ENCODE data around the gene TRIOBP. TPM values are rescaled to one million over a fixed set of nuclear protein-coding genes. Genes with fewer than 3 reads are reported as not detected.
A peak's percentile ranks its signal among the peaks of the same experiment; 100 is the strongest.

Gene TRIOBP
- total and polyA plus RNA-seq, 5 donors = 82.1 to 105 (median 92.2) TPM

- peak; percentile 88 for ATAC-seq
- 20% methylated on average over 17 of the region's 17 CpGs for WGBS
- DNase-seq = peak; percentile 98 to 99 (median 98)
- intact Hi-C loops (cut with DNase I) = no loop called here
- Histone ChIP-seq H3K4me1 (ENCODE audit: control insufficient read depth, insufficient read depth, low read length) (peaks cover 39% of the 10 kb centered on the region), H3K4me3 (ENCODE audit: low read length) (no peak overlapping the region), H3K27me3 (ENCODE audit: control insufficient read depth, insufficient read depth) (no peaks in the 10 kb centered on the region), H3K9me3 (ENCODE audit: control insufficient read depth, low read length) (no peaks in the 10 kb centered on the region), H3K27ac (ENCODE audit: low read length) (peak overlapping the region; percentile 99)
Measured at GRCh38 chr22:37752189-37753087, 55.6 kb downstream of the TRIOBP start.

GRCh38 chr22:37753746-37754145 lies 56.9 kb downstream of the TRIOBP start:
- ATAC-seq = no peak
- DNase-seq = peak in 2 of 3 donors; percentile 53 to 80
- Histone ChIP-seq H3K4me1 (ENCODE audit: control insufficient read depth, insufficient read depth, low read length) (peaks cover 31% of the 10 kb centered on the region), H3K27me3 (ENCODE audit: control insufficient read depth, insufficient read depth) (no peaks in the 10 kb centered on the region), H3K27ac (ENCODE audit: low read length) (peak overlapping the region; percentile 40), H3K9me3 (ENCODE audit: control insufficient read depth, low read length) (no peaks in the 10 kb centered on the region), H3K4me3 (ENCODE audit: low read length) (no peak overlapping the region)
- intact Hi-C loops (cut with DNase I) = no loop called here
- 71% methylated on average over 10 of the region's 10 CpGs for WGBS

GRCh38 chr22:37757663-37758062 lies 60.8 kb downstream of the TRIOBP start:
- H3K4me3 ChIP-seq (ENCODE audit: low read length) = no peak overlapping the region
- 96% methylated on average over 27 of the region's 27 CpGs for WGBS
- intact Hi-C loops (cut with DNase I) = no loop called here
- DNase-seq (peak in 1 of 3 donors; percentile 42), ATAC-seq (no peak)
- H3K27me3 ChIP-seq (ENCODE audit: control insufficient read depth, insufficient read depth) = no peaks in the 10 kb centered on the region
- no peaks in the 10 kb centered on the region for H3K9me3 ChIP-seq (ENCODE audit: control insufficient read depth, low read length)
- no peak overlapping the region for H3K27ac ChIP-seq (ENCODE audit: low read length)
- H3K4me1 ChIP-seq (ENCODE audit: control insufficient read depth, insufficient read depth, low read length) = peaks cover 4% of the 10 kb centered on the region

- Histone ChIP-seq H3K9me3 (ENCODE audit: control insufficient read depth, low read length) (no peaks in the 10 kb centered on the region), H3K27me3 (ENCODE audit: control insufficient read depth, insufficient read depth) (no peaks in the 10 kb centered on the region), H3K27ac (ENCODE audit: low read length) (no peak overlapping the region), H3K4me3 (ENCODE audit: low read length) (no peak overlapping the region), H3K4me1 (ENCODE audit: control insufficient read depth, insufficient read depth, low read length) (peaks cover 3% of the 10 kb centered on the region)
- DNase-seq = peak in 1 of 3 donors; percentile 7
- ATAC-seq = no peak
- intact Hi-C loops (cut with DNase I) = no loop called here
- WGBS = 78% methylated on average over 10 of the region's 10 CpGs
Measured at GRCh38 chr22:37758694-37759093, 61.8 kb downstream of the TRIOBP start.

GRCh38 chr22:37759281-37759680 lies 62.4 kb downstream of the TRIOBP start:
- H3K27ac ChIP-seq (ENCODE audit: low read length) = no peak overlapping the region
- H3K9me3 ChIP-seq (ENCODE audit: control insufficient read depth, low read length) = no peaks in the 10 kb centered on the region
- ATAC-seq = no peak
- no peaks in the 10 kb centered on the region for H3K27me3 ChIP-seq (ENCODE audit: control insufficient read depth, insufficient read depth)
- DNase-seq = peak in 1 of 3 donors; percentile 32
- H3K4me3 ChIP-seq (ENCODE audit: low read length) = no peak overlapping the region
- 87% methylated on average over 11 of the region's 11 CpGs for WGBS
- intact Hi-C loops (cut with DNase I) = no loop called here
- no peaks in the 10 kb centered on the region for H3K4me1 ChIP-seq (ENCODE audit: control insufficient read depth, insufficient read depth, low read length)

GRCh38 chr22:37760152-37760551 lies 63.3 kb downstream of the TRIOBP start:
- ATAC-seq (no peak), DNase-seq (no peak)
- H3K27me3 ChIP-seq (ENCODE audit: control insufficient read depth, insufficient read depth) = no peaks in the 10 kb centered on the region
- no peaks in the 10 kb centered on the region for H3K9me3 ChIP-seq (ENCODE audit: control insufficient read depth, low read length)
- WGBS = 92% methylated on average over 3 of the region's 3 CpGs
- no peak overlapping the region for H3K4me3 ChIP-seq (ENCODE audit: low read length)
- H3K4me1 ChIP-seq (ENCODE audit: control insufficient read depth, insufficient read depth, low read length) = no peaks in the 10 kb centered on the region
- no peak overlapping the region for H3K27ac ChIP-seq (ENCODE audit: low read length)
- intact Hi-C loops (cut with DNase I) = no loop called here

GRCh38 chr22:37762389-37762836 lies 65.6 kb downstream of the TRIOBP start:
- no peak overlapping the region for H3K4me3 ChIP-seq (ENCODE audit: low read length)
- 73% methylated on average over 10 of the region's 10 CpGs for WGBS
- no peak for ATAC-seq

GRCh38 chr22:37763012-37763411 lies 66.2 kb downstream of the TRIOBP start:
- Histone ChIP-seq H3K4me1 (ENCODE audit: control insufficient read depth, insufficient read depth, low read length) (no peaks in the 10 kb centered on the region), H3K9me3 (ENCODE audit: control insufficient read depth, low read length) (no peaks in the 10 kb centered on the region), H3K4me3 (ENCODE audit: low read length) (no peak overlapping the region), H3K27ac (ENCODE audit: low read length) (no peak overlapping the region), H3K27me3 (ENCODE audit: control insufficient read depth, insufficient read depth) (no peaks in the 10 kb centered on the region)
- intact Hi-C loops (cut with DNase I) = no loop called here
- ATAC-seq = no peak
- DNase-seq = peak in 1 of 3 donors; percentile 17
- 92% methylated on average over 9 of the region's 9 CpGs for WGBS

More at GRCh38 chr22:37762389-37762836, 65.6 kb downstream of the TRIOBP start:
- H3K27me3 ChIP-seq (ENCODE audit: control insufficient read depth, insufficient read depth) = no peaks in the 10 kb centered on the region
- H3K27ac ChIP-seq (ENCODE audit: low read length) = no peak overlapping the region
- intact Hi-C loops (cut with DNase I) = no loop called here
- H3K4me1 ChIP-seq (ENCODE audit: control insufficient read depth, insufficient read depth, low read length) = no peaks in the 10 kb centered on the region
- no peaks in the 10 kb centered on the region for H3K9me3 ChIP-seq (ENCODE audit: control insufficient read depth, low read length)
- DNase-seq = no peak

- Histone ChIP-seq H3K27me3 (ENCODE audit: control insufficient read depth, insufficient read depth) (no peaks in the 10 kb centered on the region), H3K9me3 (ENCODE audit: control insufficient read depth, low read length) (no peaks in the 10 kb centered on the region), H3K27ac (ENCODE audit: low read length) (no peak overlapping the region), H3K4me1 (ENCODE audit: control insufficient read depth, insufficient read depth, low read length) (no peaks in the 10 kb centered on the region), H3K4me3 (ENCODE audit: low read length) (no peak overlapping the region)
- 88% methylated on average over 16 of the region's 16 CpGs for WGBS
- ATAC-seq (no peak), DNase-seq (peak in 1 of 3 donors; percentile 50)
- intact Hi-C loops (cut with DNase I) = no loop called here
Measured at GRCh38 chr22:37763652-37764051, 66.8 kb downstream of the TRIOBP start.

GRCh38 chr22:37764622-37765021 lies 67.8 kb downstream of the TRIOBP start:
- Histone ChIP-seq H3K4me1 (ENCODE audit: control insufficient read depth, insufficient read depth, low read length) (no peaks in the 10 kb centered on the region), H3K9me3 (ENCODE audit: control insufficient read depth, low read length) (no peaks in the 10 kb centered on the region), H3K27ac (ENCODE audit: low read length) (peak overlapping the region; percentile 40), H3K27me3 (ENCODE audit: control insufficient read depth, insufficient read depth) (no peaks in the 10 kb centered on the region), H3K4me3 (ENCODE audit: low read length) (no peak overlapping the region)
- DNase-seq (peak in 1 of 3 donors; percentile 37), ATAC-seq (no peak)
- 82% methylated on average over 6 of the region's 6 CpGs for WGBS
- intact Hi-C loops (cut with DNase I) = no loop called here

GRCh38 chr22:37765498-37765897 lies 68.7 kb downstream of the TRIOBP start:
- Histone ChIP-seq H3K4me1 (ENCODE audit: control insufficient read depth, insufficient read depth, low read length) (no peaks in the 10 kb centered on the region), H3K27ac (ENCODE audit: low read length) (peak overlapping the region; percentile 47), H3K9me3 (ENCODE audit: control insufficient read depth, low read length) (no peaks in the 10 kb centered on the region), H3K27me3 (ENCODE audit: control insufficient read depth, insufficient read depth) (no peaks in the 10 kb centered on the region), H3K4me3 (ENCODE audit: low read length) (no peak overlapping the region)
- ATAC-seq = peak; percentile 49 to 68
- DNase-seq = peak; percentile 51 to 87 (median 85)
- WGBS = 81% methylated on average over 13 of the region's 13 CpGs
- intact Hi-C loops (cut with DNase I) = no loop called here
